Liver (tissue), 9 donors: Measurements from ENCODE around the gene MMRN1. TPM values are rescaled to one million over a fixed set of nuclear protein-coding genes. Genes with fewer than 3 reads are reported as not detected.

Source experiments
- DNase-seq: peaks from one replicate; pipeline ENCODE4 v3.0.0-alpha.2; 2017; ENCODE audit warnings: low spot score
- H3K27ac ChIP-seq, 2 donors: one replicate each; pipeline ENCODE4 v1.7.0; 2013; ENCODE audit warnings: inconsistent platforms in 2 of 2, low read length in 2 of 2, control low read depth in 1 of 2, low read depth in 1 of 2, mild to moderate bottlenecking in 1 of 2
- H3K27me3 ChIP-seq, 4 donors: one replicate each; pipeline versions ENCODE4 v1.6.1 to v1.7.0; 2013; ENCODE audit warnings: low read length in 3 of 4, inconsistent platforms in 1 of 4, mild to moderate bottlenecking in 1 of 4, moderate library complexity in 1 of 4; ENCODE audit not compliant: control insufficient read depth in 4 of 4, insufficient read depth in 4 of 4
- H3K36me3 ChIP-seq, 4 donors: one replicate each; pipeline versions ENCODE4 v1.6.1 to v1.7.0; 2013; ENCODE audit warnings: low read length in 3 of 4, mild to moderate bottlenecking in 3 of 4, low read depth in 1 of 4, moderate library complexity in 1 of 4; ENCODE audit not compliant: control insufficient read depth in 4 of 4, insufficient read depth in 3 of 4
- H3K4me1 ChIP-seq, 4 donors: one replicate each; pipeline versions ENCODE4 v1.6.1 to v1.7.0; 2013; ENCODE audit warnings: low read length in 3 of 4, mild to moderate bottlenecking in 3 of 4, moderate library complexity in 1 of 4; ENCODE audit not compliant: control insufficient read depth in 4 of 4, insufficient read depth in 4 of 4
- H3K4me3 ChIP-seq, 3 donors: one replicate each; pipeline versions ENCODE4 v1.6.1 to v1.7.0; 2013; ENCODE audit warnings: low read length in 3 of 3, control low read depth in 1 of 3, low read depth in 1 of 3, mild to moderate bottlenecking in 1 of 3
- H3K9ac ChIP-seq, 2 donors: one replicate each; pipeline ENCODE4 v1.7.0; 2013; ENCODE audit warnings: low read length in 2 of 2, mild to moderate bottlenecking in 2 of 2, moderate library complexity in 2 of 2, control low read depth in 1 of 2, low read depth in 1 of 2
- H3K9me3 ChIP-seq, 4 donors: one replicate each; pipeline versions ENCODE4 v1.6.1 to v1.7.0; 2013; ENCODE audit warnings: low read length in 3 of 4; ENCODE audit not compliant: control insufficient read depth in 4 of 4
- EGR1 ChIP-seq, 2 donors: IDR thresholded peaks; 2 replicates each; pipeline ENCODE4 v1.6.1; 2016 to 2018; ENCODE audit warnings: antibody characterized with exemption in 2 of 2, low read depth in 2 of 2
- FOXA1 ChIP-seq: IDR thresholded peaks from 2 replicates; pipeline ENCODE4 v1.6.1; 2016; ENCODE audit warnings: antibody characterized with exemption
- FOXA2 ChIP-seq: IDR thresholded peaks from 2 replicates; pipeline ENCODE4 v1.6.1; 2016; ENCODE audit warnings: antibody characterized with exemption
- GABPA ChIP-seq, 2 donors: IDR thresholded peaks in 1 of 2; conservative IDR thresholded peaks in 1 of 2; 2 replicates each; pipeline ENCODE4 v1.6.1; 2016; ENCODE audit warnings: antibody characterized with exemption in 2 of 2, mild to moderate bottlenecking in 1 of 2, moderate library complexity in 1 of 2
- HNF4A ChIP-seq, 2 donors: conservative IDR thresholded peaks; 2 replicates each; pipeline ENCODE4 v1.6.1; 2016; ENCODE audit warnings: antibody characterized with exemption in 2 of 2, mild to moderate bottlenecking in 2 of 2
- HNF4G ChIP-seq: IDR thresholded peaks from 2 replicates; pipeline ENCODE4 v1.6.1; 2016; ENCODE audit warnings: antibody characterized with exemption
- JUND ChIP-seq, 2 donors: IDR thresholded peaks; 2 replicates each; pipeline ENCODE4 v1.6.1; 2016; ENCODE audit warnings: antibody characterized with exemption in 2 of 2
- NR2F2 ChIP-seq: IDR thresholded peaks from 2 replicates; pipeline ENCODE4 v1.6.1; 2016; ENCODE audit warnings: antibody characterized with exemption
- RAD21 ChIP-seq, 2 donors: IDR thresholded peaks; 2 replicates each; pipeline ENCODE4 v1.6.1; 2016; ENCODE audit warnings: antibody characterized with exemption in 2 of 2, mild to moderate bottlenecking in 2 of 2
- RXRA ChIP-seq, 2 donors: IDR thresholded peaks; 2 replicates each; pipeline ENCODE4 v1.6.1; 2017 to 2018; ENCODE audit warnings: antibody characterized with exemption in 2 of 2, mild to moderate bottlenecking in 1 of 2
- SP1 ChIP-seq: IDR thresholded peaks from 2 replicates; pipeline ENCODE4 v1.6.1; 2018; ENCODE audit warnings: antibody characterized with exemption, mild to moderate bottlenecking
- TAF1 ChIP-seq: conservative IDR thresholded peaks from 2 replicates; pipeline ENCODE4 v1.6.1; 2016; ENCODE audit warnings: antibody characterized with exemption, mild to moderate bottlenecking
- YY1 ChIP-seq: IDR thresholded peaks from 2 replicates; pipeline ENCODE4 v1.6.1; 2016; ENCODE audit warnings: antibody characterized with exemption, mild to moderate bottlenecking
- WGBS: extraction: QIAGEN DNeasy Blood & Tissue Kit; methylation state at CpG from one replicate; pipeline ENCODE4 v1.1.7; 2013; 5-methylcytosine and 5-hydroxymethylcytosine counted together
- polyA plus RNA-seq, 2 donors: library from polyadenylated mRNA; stranded (reverse) in 1 of 2; unstranded in 1 of 2; fragments of 200-250 nt in 1 of 2; fragments of >200 nt in 1 of 2; fragmentation: Nextera tagmentation in 1 of 2; extraction: Ambion mirVana in 1 of 2; gene quantifications; one replicate each; pipeline versions ENCODE4 v1.2.1 to v1.2.3, GENCODE V29; 2013 to 2015
- total RNA-seq, 2 donors: library from RNA; depleted of rRNA; stranded (reverse); fragments of >200 nt; gene quantifications; one replicate each; pipeline ENCODE4 v1.2.3, GENCODE V29; 2014
- TF ChIP-seq, protein P1 (sequence below): fragments of 150-350 bp; IDR thresholded peaks from 2 replicates; pipeline ENCODE4 v1.5.1; 2017; ENCODE audit warnings: improper control_type of control experiment, low read depth, low read length; ENCODE audit not compliant: missing input control
- TF ChIP-seq, protein P2 (sequence below): IDR thresholded peaks from 2 replicates; pipeline ENCODE4 v1.6.1; 2016; ENCODE audit warnings: antibody characterized with exemption
- TF ChIP-seq, protein P3 (sequence below): IDR thresholded peaks from 2 replicates; pipeline ENCODE4 v1.6.1; 2016; ENCODE audit warnings: antibody characterized with exemption
- TF ChIP-seq, protein P4 (sequence below): IDR thresholded peaks from 2 replicates; pipeline ENCODE4 v1.6.1; 2016; ENCODE audit warnings: antibody characterized with exemption, mild to moderate bottlenecking
- TF ChIP-seq, protein P5 (sequence below): IDR thresholded peaks from 2 replicates; pipeline ENCODE4 v1.6.1; 2016; ENCODE audit warnings: antibody characterized with exemption
- donor health status: healthy.
- donor health status: healthy.
- donor health status: healthy.
- donor health status: healthy.
- donor health status: healthy.

Gene MMRN1
- total and polyA plus RNA-seq, 4 donors, result 4.4 to 15.6 (median 10.2) TPM

DNA sequence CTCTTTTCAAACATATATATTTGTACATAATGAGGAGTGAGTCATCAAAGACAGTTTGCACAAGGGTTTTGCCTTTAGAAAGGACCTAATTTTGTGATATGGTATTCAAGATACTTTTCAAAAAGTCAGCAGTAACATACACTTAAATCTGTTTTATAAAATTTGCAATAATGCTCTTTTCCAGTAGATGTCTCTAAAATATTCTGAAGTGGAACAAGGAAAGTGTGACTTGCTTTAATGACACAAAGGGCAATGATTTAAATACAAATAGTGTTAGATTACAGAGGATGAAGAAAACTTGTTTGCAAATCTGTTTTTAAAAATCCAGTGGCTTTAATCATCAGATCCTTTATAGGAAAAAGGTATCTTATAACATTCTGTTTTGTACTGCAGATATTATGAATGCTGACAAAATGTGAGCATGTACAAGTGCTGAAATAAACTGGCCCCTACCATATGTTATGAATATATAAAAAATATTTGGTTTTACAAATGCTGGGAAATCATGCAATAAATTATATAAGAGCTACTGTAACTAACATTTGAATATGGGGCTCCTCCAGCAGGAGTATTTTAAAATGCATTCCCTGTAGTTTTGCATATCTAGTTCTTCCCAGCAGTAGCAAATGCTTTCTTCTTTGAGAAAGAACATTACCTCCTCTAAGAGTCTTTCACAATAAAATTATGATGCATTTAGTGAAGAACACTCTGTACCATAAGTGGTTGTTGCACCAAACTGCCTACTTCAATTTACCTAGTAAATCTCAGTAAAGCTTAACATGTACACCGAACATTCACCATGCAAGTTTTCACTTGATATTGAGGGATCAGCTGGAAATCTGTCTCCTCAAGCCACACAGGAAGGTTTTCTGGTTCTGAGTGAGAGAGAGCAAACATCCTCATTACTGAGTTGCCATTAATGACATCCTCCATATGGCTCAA lies 20.2 kb downstream of the MMRN1 start:
- H3K9ac ChIP-seq, result no peak overlapping the region
- no peak overlapping the region for H3K4me3 ChIP-seq
- no peak overlapping the region for H3K27ac ChIP-seq
- H3K9me3 ChIP-seq, result no peaks in the 10 kb centered on the region
- WGBS, result 63% methylated on average over 1 of the region's 1 CpG
- H3K27me3 ChIP-seq, result peaks cover 0 to 3% (median 0%) of the 10 kb centered on the region in 4 donors
- H3K4me1 ChIP-seq, result no peaks in the 10 kb centered on the region
- no peaks in the 10 kb centered on the region for H3K36me3 ChIP-seq
- DNase-seq, result no peak
- TF ChIP-seq, protein P1, sequence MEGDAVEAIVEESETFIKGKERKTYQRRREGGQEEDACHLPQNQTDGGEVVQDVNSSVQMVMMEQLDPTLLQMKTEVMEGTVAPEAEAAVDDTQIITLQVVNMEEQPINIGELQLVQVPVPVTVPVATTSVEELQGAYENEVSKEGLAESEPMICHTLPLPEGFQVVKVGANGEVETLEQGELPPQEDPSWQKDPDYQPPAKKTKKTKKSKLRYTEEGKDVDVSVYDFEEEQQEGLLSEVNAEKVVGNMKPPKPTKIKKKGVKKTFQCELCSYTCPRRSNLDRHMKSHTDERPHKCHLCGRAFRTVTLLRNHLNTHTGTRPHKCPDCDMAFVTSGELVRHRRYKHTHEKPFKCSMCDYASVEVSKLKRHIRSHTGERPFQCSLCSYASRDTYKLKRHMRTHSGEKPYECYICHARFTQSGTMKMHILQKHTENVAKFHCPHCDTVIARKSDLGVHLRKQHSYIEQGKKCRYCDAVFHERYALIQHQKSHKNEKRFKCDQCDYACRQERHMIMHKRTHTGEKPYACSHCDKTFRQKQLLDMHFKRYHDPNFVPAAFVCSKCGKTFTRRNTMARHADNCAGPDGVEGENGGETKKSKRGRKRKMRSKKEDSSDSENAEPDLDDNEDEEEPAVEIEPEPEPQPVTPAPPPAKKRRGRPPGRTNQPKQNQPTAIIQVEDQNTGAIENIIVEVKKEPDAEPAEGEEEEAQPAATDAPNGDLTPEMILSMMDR, result no peak
- TF ChIP-seq RAD21 (IDR thresholded peaks at IDR 0.05), result peak in 1 of 2 donors; percentile 31

DNA sequence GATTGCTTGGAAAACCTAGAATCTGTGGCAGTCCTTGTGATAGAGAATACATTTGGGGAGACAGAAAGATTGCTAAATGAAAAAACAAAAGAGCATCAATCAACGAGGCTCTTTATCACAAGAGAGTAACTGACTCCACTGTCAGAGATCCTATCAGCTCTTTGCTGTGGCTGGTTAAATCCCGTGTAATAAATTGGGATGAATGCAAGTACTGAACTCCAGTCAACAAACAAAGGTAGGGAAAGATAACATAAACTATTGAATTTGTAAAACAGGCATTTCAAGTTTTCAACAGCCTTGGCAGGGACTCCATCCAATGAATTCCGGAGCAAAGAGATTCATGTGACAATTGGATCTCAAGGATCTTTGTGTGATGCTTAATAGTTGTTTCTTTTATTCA lies 21.3 kb downstream of the MMRN1 start:
- H3K36me3 ChIP-seq, result no peaks in the 10 kb centered on the region
- WGBS, result 18% methylated on average over 3 of the region's 3 CpGs
- peaks cover 0 to 3% (median 0%) of the 10 kb centered on the region in 4 donors for H3K27me3 ChIP-seq
- DNase-seq, result no peak
- no peaks in the 10 kb centered on the region for H3K9me3 ChIP-seq
- no peak overlapping the region for H3K4me3 ChIP-seq
- H3K27ac ChIP-seq, result no peak overlapping the region
- TF ChIP-seq RAD21 (IDR thresholded peaks at IDR 0.05) (no peak), HNF4G (no peak), NR2F2 (no peak), GABPA (IDR thresholded peaks at IDR 0.05 in 1 of 2, conservative IDR thresholded peaks at IDR 0.05 in 1 of 2) (no peak), RXRA (IDR thresholded peaks at IDR 0.05) (no peak), TAF1 (no peak), YY1 (no peak), SP1 (no peak), FOXA2 (no peak), HNF4A (conservative IDR thresholded peaks at IDR 0.05) (no peak), JUND (IDR thresholded peaks at IDR 0.05) (no peak), EGR1 (IDR thresholded peaks at IDR 0.05; ENCODE audit: low read depth in 2 of 2) (no peak), FOXA1 (no peak)
- TF ChIP-seq, protein P2, sequence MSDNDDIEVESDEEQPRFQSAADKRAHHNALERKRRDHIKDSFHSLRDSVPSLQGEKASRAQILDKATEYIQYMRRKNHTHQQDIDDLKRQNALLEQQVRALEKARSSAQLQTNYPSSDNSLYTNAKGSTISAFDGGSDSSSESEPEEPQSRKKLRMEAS, result no peak
- TF ChIP-seq, protein P3, sequence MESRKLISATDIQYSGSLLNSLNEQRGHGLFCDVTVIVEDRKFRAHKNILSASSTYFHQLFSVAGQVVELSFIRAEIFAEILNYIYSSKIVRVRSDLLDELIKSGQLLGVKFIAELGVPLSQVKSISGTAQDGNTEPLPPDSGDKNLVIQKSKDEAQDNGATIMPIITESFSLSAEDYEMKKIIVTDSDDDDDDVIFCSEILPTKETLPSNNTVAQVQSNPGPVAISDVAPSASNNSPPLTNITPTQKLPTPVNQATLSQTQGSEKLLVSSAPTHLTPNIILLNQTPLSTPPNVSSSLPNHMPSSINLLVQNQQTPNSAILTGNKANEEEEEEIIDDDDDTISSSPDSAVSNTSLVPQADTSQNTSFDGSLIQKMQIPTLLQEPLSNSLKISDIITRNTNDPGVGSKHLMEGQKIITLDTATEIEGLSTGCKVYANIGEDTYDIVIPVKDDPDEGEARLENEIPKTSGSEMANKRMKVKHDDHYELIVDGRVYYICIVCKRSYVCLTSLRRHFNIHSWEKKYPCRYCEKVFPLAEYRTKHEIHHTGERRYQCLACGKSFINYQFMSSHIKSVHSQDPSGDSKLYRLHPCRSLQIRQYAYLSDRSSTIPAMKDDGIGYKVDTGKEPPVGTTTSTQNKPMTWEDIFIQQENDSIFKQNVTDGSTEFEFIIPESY, result no peak
- TF ChIP-seq, protein P1, result no peak
- TF ChIP-seq, protein P4, sequence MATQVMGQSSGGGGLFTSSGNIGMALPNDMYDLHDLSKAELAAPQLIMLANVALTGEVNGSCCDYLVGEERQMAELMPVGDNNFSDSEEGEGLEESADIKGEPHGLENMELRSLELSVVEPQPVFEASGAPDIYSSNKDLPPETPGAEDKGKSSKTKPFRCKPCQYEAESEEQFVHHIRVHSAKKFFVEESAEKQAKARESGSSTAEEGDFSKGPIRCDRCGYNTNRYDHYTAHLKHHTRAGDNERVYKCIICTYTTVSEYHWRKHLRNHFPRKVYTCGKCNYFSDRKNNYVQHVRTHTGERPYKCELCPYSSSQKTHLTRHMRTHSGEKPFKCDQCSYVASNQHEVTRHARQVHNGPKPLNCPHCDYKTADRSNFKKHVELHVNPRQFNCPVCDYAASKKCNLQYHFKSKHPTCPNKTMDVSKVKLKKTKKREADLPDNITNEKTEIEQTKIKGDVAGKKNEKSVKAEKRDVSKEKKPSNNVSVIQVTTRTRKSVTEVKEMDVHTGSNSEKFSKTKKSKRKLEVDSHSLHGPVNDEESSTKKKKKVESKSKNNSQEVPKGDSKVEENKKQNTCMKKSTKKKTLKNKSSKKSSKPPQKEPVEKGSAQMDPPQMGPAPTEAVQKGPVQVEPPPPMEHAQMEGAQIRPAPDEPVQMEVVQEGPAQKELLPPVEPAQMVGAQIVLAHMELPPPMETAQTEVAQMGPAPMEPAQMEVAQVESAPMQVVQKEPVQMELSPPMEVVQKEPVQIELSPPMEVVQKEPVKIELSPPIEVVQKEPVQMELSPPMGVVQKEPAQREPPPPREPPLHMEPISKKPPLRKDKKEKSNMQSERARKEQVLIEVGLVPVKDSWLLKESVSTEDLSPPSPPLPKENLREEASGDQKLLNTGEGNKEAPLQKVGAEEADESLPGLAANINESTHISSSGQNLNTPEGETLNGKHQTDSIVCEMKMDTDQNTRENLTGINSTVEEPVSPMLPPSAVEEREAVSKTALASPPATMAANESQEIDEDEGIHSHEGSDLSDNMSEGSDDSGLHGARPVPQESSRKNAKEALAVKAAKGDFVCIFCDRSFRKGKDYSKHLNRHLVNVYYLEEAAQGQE, result no peak
- TF ChIP-seq, protein P5, sequence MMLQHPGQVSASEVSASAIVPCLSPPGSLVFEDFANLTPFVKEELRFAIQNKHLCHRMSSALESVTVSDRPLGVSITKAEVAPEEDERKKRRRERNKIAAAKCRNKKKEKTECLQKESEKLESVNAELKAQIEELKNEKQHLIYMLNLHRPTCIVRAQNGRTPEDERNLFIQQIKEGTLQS, result no peak
- no peak overlapping the region for H3K9ac ChIP-seq
- H3K4me1 ChIP-seq, result no peaks in the 10 kb centered on the region
